Measurements from ENCODE around the gene LCN1.
"Not testable (repeated sequence)": the region's sequence is repeated elsewhere in the genome, so short reads cannot be mapped to it uniquely, and the experiment has no call there.

Gene LCN1

DNA sequence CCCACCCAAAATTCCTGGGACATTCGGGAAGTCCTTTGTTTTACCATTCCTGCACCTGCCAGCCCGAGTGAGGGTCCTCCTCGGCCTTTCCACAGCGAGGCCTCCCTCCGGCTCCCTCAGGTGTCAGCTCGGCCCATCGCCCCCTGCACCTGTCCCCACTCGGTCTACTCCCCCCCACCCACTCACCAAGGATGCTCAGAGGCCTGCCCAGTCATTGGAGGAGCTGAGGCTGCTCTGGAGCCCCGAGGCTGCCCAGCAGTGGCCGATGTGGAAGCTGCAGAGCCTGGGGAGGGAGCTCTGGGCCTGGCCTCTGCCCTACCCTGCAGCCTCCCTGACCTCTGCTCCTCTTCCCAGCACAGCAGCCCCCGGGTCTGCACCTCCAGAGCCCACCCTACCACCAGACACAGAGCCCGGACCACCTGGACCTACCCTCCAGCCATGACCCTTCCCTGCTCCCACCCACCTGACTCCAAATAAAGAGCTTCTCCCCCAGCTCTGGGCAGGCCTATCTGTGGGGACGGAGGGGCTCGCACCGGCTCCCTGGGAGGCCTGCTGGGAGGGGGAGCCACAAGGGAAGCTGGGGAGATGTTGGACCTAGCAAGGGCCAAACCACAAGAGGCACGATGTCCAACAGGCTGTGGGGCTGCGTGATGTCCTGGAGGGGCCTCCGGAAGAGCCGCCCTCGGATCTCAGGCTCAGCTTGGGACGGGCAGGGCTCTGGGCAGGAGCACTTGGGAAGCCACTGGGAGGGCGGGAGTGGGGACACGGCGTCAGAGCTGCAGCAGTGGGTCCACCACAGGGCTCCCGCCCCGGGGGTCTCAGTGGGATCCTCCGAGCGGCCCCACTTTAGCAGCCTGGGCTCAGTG, 28.5 kb downstream of the LCN1 start:
- not testable (repeated sequence) for DNase-seq

DNA sequence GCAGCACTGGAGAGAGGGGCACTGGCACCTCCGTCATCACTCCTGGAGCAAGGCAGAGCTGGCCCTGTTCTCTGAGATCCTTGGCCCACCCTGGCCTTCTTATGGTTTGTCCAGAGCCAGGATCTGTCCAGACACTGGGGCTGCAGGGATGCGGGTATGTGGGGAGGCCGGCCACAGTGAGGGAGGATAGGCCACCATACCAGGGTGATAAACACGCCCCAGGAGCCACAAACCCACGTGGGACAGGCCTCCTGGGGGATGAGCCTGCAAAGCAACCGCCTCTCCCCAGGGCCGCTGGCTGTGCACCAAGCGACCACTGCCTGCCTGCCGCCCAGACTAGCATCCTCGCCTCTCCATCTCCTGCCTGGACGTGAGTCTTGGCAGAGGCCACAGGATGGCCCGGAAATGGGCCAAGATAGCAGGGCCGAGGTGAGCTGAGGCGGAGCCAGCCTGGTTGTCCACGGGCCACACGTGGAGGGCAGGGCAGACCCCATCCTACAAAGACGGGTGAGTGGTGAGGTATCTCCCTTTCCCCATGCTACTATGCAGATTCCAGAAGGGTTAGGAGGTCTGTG, 29.2 kb downstream of the LCN1 start:
- no peak for DNase-seq

DNA sequence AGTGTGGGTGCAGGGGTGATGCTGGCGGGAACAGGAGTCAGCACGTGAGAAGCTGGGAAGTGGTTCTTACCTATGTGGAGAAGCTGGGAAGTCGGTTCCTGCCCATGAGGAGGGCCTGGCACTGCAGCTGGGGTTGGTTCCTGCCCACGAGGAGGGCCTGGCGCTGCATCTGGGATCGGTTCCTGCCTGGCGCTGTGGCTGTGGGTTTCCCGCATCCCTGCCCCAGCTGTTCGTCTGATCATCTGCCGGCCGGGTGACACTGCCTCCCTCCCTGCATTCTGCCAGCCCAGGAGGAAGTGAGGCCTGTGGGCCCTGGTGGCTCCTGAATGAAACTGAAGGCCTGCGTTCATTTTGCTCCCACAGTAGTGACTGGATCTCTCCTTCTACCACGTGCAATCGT, 29.8 kb downstream of the LCN1 start:
- no peak for DNase-seq

DNA sequence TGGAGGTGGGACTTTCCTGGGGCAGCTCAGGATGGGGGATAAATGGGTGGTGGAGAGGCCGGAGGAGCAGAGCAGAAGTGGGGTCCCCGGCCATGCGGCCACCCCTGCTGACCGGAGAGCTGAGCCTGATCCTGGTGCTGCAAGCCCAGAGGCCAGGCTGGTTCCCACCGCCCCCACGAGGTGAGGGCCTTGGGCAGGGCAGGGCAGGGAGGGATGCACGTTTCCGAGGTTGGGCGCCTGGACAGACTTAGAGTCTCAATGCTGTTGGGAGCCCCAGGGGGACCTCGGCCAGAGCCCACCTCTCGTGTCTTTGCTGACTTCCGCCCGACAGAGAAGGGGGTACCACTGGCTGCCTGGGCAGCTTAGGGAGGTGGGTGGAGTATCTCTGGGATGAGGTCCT, 30.2 kb downstream of the LCN1 start:
- DNase-seq = no peak

DNA sequence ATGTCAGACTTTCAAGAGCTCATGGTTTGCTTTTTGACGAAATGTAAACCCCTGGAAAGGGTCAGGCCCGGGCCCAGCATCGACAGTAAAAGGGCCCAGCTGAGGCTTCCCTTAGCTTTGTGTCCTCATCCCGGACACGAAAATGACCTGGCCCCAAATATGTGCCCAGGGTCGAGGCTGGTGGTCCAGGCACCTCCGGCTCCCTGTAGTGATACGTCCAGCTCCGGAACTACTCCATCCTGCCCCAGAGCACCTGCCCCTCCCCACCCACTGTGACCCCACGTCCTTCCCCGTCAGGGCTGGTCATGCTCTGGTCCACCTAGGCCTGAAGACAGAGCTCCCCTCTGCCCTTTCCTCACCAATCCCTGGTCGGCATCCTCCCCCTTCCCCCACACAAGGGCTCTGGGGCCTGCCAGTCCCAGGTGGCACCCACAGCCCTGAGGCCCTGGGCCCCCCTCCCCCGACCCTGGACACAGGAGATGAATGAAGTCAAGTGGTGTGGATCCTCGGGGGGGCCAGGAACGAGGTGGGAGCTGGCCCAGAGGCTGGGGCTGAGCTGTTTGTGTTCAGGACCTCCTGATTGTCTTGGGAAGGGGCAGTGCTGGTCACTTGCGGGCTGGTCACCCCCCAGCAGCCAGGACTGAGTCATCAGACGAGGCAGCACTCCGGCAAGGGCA, 30.9 kb downstream of the LCN1 start:
- no peak for DNase-seq

DNA sequence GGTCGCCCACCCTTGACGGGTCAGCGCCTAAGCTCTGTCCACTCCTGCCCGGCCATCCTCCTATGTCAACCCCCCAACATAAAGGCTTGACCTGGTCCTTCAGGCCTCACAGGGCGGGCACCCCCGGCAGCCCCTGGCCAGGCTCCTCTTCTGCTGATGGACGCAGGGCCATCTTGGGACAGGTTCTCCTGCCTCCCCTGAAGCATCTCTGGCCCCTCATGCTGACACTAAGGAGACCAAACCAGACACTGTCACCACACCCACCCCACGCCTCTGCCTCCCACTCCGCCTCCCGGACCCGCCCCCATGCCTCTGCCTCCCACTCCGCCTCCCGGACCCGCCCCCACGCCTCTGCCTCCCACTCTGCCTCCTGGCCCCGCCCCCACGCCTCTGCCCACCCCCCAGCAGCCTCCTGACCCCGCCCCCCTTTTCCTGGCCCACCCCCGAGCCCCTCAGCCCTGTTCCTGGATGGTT, 31.5 kb downstream of the LCN1 start:
- no peak for DNase-seq

DNA sequence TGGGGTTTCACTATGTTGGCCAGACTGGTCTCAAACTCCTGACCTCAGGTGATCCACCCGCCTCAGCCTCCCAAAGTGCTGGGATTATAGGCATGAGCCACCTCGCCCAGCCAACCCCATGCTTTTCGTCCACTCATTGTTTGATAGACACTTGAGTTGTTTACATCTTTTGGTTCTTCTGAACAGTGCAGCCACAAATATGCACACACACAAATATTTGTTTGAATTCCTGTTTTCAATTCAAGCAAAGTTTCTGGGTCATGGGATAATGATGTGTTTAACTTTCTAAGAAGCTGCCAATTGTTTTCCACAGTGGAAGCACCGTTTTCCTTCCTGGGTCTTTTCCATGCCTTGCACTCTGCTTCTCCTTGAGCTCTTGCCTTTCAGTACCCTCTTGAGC, 33.5 kb downstream of the LCN1 start:
- DNase-seq = no peak

DNA sequence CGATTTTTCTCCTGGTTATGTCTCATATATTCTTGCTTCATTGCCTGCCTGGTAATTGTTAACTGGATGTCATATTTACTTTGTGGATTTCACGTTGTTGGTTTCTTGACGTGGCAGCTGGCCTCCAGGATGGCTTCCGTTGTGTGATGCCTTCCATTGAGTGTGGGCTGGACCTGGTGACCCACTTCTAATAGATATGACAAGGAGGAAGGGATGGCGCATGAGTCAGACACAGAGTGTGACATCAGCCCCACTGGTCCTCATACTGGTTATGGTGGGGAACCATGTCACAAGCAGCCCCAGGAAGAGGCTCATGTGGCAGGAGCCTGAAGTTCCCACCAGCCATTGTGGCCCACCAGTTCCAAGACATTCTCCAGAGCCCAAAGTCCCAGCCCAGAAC, 34.0 kb downstream of the LCN1 start:
- DNase-seq = no peak

DNA sequence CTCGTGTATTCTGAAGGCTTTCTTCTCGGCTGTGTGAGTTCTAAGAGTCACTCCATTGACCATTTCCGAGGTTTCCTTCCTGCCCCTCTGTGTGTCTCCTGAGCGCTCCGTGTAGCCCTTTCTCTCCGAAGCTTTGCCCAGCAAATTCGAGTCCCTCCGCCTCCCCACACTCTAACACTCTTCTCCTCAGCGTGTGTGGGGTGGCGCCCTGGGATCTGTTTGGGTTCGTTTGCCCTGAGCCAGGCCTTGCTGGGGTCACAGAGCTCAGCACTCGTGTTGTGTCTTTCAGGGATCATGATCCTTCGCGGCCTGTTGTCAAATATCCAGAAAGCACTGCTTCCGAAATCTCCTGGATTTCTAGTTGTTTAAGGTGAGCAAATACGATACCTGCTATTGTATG, 34.7 kb downstream of the LCN1 start:
- no peak for DNase-seq

DNA sequence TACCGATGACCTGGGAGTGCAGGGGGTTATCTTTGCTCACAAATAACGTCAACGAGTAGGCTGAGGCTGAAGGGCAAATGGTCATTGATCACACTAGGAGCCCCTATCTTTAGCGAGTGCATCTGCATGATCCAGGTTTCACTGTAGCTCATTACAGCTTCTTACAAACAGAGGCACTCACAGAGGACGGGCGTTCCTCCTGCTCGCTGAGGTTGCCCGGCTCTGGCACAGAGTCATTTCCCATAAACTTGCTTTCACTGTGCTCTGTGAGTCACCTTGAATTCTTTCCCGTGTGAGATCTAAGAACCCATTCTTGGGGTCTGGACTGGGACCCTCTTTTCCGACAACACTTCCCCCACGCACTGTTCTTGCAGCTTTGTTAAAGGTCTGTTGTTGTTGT, 38.4 kb downstream of the LCN1 start:
- no peak for DNase-seq

DNA sequence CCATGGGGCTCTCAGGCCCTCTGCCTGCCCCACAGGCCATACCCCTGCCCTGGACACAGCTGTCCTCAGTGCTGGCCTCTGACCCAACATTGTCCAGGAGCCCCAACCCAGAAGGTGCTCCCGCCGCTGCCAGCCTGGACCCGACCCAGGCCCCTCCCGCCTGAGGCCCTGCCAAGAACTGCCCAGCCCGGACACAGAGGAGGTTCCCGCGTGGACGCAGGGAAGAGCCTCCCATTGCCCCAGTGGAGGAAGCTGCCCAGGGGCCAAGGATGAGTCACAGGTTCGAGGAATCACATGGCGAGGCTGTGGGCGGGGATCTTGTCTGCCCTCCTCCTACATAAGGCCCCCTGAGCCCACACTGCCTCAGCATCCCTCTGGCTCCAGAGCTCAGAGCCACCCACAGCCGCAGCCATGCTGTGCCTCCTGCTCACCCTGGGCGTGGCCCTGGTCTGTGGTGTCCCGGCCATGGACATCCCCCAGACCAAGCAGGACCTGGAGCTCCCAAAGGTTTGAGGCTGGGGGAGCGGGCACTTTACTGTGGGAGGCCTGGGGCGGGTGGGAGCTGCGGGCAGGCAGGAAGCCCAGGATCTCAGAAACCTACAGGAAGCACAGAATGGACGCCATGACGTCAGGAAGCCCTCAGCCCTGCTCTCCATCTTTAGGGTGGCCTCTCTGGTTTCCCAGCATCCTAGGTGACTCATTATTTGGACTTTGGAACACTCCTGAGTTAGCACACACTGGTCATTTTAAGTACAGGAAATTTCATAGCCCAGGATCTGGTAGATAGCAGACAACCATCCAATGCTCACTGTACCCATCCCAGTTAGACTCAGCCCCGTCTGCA, 40.4 kb downstream of the LCN1 start, which contains the start of gene PAEP:
TSS of gene PAEP (plus strand) at position 366 of the 844 bp plus-strand sequence.
- no peak for DNase-seq

DNA sequence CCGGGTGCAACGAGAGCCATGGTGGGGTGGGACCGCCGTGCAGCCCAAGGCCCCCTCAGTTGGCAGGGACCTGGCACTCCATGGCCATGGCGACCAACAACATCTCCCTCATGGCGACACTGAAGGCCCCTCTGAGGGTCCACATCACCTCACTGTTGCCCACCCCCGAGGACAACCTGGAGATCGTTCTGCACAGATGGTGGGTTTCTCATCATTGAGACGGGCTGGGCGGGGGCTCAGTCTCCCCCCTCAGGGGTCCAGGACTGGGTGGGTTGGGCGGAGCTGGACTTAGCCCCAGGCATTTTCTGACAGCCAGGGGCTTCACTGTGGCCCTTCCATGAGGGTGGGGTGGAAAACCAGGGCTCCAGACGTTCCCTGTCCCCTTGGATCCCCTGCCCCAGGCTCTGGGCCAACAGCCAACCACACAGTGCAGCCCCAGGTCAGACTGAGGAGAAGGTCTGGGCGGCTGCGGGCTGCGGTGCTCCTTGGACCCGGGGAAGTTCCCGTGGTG, 41.0 kb downstream of the LCN1 start:
- no peak for DNase-seq

DNA sequence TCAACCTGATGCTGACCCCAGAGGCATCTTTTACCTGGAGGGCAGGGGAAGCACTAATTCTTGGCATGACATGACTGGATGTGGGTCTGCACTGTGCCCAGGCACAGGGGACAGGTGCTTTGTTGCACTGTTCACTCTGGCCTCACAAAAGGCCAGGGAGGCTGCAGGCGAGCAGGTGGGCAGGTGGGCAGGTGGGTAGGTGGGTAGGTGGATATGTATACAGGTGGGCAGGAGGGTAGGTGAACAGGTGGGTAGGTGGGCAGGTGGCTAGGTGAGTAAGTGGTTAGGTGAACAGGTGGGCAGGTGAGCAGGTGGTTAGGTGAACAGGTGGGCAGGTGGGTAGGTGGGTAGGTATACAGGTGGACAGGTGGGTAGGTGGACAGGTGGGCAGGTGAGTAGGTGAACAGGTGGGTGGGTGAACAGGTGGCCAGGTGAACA, 41.8 kb downstream of the LCN1 start:
- DNase-seq = no peak

DNA sequence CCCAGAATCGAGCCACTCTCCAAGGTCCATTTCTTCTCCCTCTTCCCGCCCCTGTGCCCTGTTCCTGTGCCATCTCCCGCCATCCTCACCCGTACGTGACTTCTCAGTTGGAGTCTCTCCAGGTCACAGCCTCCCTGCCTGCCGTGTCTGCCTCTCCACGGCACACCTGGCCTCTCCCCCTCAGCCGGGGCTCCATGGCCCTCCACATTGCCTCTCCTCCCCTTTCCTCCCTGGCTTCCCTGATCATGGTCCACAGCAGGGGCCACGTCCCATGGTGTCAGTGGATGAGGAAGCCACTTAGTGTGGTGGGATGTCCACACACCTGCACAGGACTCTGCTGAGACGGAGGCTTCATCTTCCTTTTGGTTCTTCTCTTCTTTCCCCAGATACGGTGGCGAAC, 42.6 kb downstream of the LCN1 start:
- DNase-seq = no peak

DNA sequence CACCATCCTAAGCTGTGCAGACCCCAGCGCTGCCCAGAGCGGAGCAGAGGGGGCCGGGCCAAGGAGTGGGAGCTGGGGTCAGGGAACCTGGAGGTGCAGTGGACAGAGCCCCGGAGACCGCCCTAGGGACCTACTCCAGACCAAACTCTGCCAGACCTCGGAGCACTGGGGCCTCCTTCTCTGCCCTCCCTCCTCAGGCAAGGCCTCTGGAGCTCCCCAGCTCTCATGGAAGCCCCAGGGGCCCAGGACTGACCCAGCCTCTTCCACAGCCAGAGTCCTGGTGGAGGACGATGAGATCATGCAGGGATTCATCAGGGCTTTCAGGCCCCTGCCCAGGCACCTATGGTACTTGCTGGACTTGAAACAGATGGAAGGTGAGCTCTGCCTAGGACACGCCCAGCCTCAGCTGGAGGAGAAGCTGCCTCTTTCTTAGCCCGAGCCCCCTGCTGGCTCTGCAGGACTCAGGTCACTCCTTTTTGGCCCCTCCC, 43.9 kb downstream of the LCN1 start:
- DNase-seq = no peak

DNA sequence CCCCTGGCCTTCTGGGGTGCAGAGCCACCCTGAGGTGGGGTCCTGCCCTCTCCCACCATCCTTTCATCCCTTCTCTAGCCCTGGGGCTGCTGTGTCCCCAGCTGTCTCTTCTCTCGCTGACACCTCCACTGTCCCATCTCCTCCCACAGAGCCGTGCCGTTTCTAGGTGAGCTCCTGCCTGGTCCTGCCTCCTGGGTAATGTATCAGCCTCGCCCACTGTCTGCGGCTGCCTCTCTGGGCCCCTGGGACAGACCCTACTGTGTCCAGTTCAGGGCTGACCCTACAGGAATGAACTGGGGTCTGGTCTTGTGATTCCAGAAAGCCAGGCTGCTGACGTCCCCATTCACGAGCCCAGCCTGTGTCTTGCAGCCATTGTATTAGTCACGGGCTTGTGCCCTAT, 44.4 kb downstream of the LCN1 start:
- no peak for DNase-seq

DNA sequence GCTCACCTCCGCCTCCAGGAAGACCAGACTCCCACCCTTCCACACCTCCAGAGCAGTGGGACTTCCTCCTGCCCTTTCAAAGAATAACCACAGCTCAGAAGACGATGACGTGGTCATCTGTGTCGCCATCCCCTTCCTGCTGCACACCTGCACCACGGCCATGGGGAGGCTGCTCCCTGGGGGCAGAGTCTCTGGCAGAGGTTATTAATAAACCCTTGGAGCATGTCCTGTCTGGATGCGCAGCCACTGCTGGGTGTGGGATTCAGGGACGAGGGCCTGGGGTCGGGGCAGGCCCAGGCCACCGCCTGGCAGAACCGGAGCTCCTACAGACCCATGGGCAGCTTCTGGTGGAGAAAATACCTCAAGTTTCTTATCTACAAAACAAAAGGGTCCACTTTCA, 45.3 kb downstream of the LCN1 start:
- no peak for DNase-seq

DNA sequence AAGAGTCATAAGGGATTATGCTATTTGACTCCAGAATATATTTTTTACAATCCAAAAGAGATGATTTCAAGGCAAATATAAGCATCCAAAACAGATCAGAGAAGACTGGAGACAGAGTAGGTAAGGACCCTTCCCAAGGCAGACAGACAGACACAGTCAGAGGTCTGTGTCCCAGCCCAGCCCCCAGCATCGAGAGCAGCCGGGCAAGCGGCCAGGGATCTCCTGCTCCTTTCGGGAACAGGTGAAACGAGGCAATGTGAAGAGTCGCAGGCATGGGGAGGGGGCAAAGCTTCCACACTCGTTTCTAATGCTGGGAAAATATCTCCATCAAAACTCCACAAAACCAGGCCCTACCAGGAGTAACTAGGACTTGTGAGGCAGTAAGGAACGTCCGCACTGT, 46.1 kb downstream of the LCN1 start:
- DNase-seq = no peak

DNA sequence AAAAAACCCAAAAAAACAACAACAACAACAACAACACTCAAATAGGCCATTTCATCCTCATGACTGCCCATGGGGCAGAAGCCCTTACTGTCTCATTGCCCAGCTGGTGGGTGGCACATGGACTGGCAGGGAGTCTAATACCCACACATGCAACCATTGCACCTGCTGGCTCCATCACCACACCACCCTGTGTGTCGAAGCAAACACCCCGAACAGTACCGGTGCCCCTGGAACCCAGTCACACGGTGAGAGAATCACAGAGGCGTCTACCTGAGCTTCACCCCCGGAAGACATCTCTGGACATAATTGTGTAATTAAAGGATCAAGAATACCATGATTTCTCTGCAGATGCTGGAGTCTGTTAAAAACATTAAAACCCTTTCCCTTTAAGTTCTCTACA, 46.8 kb downstream of the LCN1 start:
- DNase-seq = no peak

DNA sequence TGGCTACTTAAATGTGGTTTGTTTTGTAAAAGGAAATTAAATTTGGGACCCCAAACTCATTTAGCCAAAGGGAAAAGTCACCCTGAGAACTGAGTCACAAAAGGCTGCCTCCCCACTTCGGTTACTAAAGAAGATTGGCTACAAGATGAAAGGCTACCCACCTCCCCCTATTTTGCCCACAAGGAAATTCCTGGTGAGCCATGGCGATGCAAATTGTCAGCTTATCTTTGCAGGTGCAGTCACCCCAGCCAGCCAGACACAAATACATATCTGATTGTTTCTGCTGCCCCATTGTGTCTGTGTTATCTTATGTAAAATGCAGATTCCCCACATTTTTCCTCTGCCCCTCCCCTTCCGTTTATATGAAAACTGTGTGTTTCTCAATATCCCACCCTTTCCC, 49.2 kb downstream of the LCN1 start:
- no peak for DNase-seq

DNA sequence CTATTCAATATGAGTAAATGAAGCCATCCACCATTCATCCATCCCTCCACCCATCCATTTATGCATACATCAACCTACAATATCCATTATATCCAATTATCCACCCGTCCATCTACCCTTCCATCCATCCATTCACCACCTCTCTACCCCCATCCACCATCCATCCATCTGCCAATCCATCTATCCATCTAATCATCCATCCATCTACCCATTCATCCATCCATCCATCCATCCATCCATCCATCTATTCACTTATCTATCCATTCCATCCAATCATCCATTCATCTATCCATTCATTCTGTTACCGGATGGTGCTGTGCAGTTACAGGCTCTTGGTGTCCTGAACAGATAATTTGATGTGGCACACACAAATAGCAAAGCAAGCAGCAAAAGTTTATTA, 51.0 kb downstream of the LCN1 start:
- no peak for DNase-seq

DNA sequence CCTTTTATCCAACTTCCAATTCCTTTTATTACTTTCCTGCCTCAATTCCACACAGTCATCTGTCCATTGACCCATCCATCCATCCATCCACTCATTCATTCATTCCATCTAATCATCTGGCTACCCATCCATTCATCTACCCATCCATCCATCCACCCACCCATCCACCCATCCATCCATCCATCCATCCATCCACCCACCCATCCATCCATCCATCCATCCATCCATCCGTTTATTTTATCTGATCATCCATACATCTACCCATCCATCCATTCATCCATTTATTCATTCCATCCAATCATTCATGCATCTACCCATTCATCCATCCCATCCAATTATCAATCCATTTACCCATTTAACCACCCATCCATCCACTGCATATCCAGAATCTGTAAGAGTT, 51.9 kb downstream of the LCN1 start:
- no peak for DNase-seq

DNA sequence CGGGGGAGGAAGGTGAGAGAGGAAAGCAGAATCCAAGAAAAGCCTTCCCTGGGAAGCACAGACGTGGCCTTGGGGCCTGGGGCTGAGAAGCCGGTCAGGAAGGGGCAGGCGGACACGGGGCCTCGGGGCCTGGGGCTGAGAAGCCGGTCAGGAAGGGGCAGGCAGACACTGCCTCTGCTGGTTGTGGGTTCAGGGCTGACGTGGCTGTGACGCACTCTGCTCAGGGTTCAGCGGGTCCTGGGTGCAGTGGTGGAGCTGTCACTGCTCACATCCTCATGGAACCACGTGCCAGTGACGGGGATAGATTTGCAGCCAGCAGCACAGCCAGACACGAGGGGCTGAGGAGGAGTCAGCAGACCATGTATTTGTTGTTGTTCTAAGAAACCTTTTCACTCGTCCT, 53.1 kb downstream of the LCN1 start:
- no peak for DNase-seq

Data from stimulated activated CD4-positive, alpha-beta T cell treated with anti-CD3 and anti-CD28 coated beads, Interleukin-2, amount 100 ng/mL, for 24 hours (primary cell).